GM18867 (cell line): ENCODE results near the gene HPS4.
A peak's percentile ranks its signal among the peaks of the same experiment; 100 is the strongest.
"Not testable (repeated sequence)": the region's sequence is repeated elsewhere in the genome, so short reads cannot be mapped to it uniquely, and the experiment has no call there.

Experiments used
- ATAC-seq: cut with Tn5 transposase; IDR thresholded peaks from one replicate; pipeline ENCODE4 v1.9.1; 2021; ENCODE audit warnings: mild to moderate bottlenecking, moderate library complexity; ENCODE audit not compliant: unreplicated experiment

HPS4 gene

GRCh38 chr22:26444777-26445176, 38.8 kb downstream of the HPS4 start:
- ATAC-seq, result no peak

- ATAC-seq, result no peak
These were observed 39.5 kb downstream of the HPS4 start for GRCh38 chr22:26443901-26444690.

- ATAC-seq, result no peak
These were observed 41.4 kb downstream of the HPS4 start for GRCh38 chr22:26442086-26442756.

- ATAC-seq, result no peak
These were observed 44.0 kb downstream of the HPS4 start for GRCh38 chr22:26439559-26439958.

- not testable (repeated sequence) for ATAC-seq
These were observed 44.8 kb downstream of the HPS4 start for GRCh38 chr22:26438776-26439175.

GRCh38 chr22:26437694-26438392, 45.7 kb downstream of the HPS4 start:
- ATAC-seq, result no peak

GRCh38 chr22:26436903-26437515, 46.6 kb downstream of the HPS4 start:
- no peak for ATAC-seq

- ATAC-seq, result no peak
These were observed 48.1 kb downstream of the HPS4 start for GRCh38 chr22:26435327-26436093.

GRCh38 chr22:26433805-26434204, 49.8 kb downstream of the HPS4 start:
- ATAC-seq, result no peak

- peak; percentile 34 for ATAC-seq
These were observed 50.8 kb downstream of the HPS4 start for GRCh38 chr22:26432619-26433311.

GRCh38 chr22:26431261-26431995, 52.2 kb downstream of the HPS4 start:
- ATAC-seq, result no peak

- no peak for ATAC-seq
These were observed 53.0 kb downstream of the HPS4 start for GRCh38 chr22:26430600-26430999.

- no peak for ATAC-seq
These were observed 53.9 kb downstream of the HPS4 start for GRCh38 chr22:26429458-26430286.

GRCh38 chr22:26428515-26429457, 54.8 kb downstream of the HPS4 start, which contains the start of gene ASPHD2:
Gene ASPHD2 (plus strand): TSS chr22:26429260. CDS start chr22:26433616, 4,356 bp downstream.
- peak; percentile 63 for ATAC-seq

- no peak for ATAC-seq
These were observed 56.7 kb downstream of the HPS4 start for GRCh38 chr22:26426924-26427323.

GRCh38 chr22:26418620-26419019, 65.0 kb downstream of the HPS4 start:
- no peak for ATAC-seq

GRCh38 chr22:26417406-26417805, 66.2 kb downstream of the HPS4 start:
- no peak for ATAC-seq
